Liver (tissue), 9 donors: Measurements from ENCODE around the gene NLRP7. TPM values are rescaled to one million over a fixed set of nuclear protein-coding genes. Genes with fewer than 3 reads are reported as not detected.
"Not testable (repeated sequence)": the region's sequence is repeated elsewhere in the genome, so short reads cannot be mapped to it uniquely, and the experiment has no call there.

ENCODE experiments used
- DNase-seq: peaks from one replicate; pipeline ENCODE4 v3.0.0-alpha.2; 2017; ENCODE audit warnings: low spot score
- H3K27ac ChIP-seq, 2 donors: one replicate each; pipeline ENCODE4 v1.7.0; 2013; ENCODE audit warnings: inconsistent platforms in 2 of 2, low read length in 2 of 2, control low read depth in 1 of 2, low read depth in 1 of 2, mild to moderate bottlenecking in 1 of 2
- H3K27me3 ChIP-seq, 4 donors: one replicate each; pipeline versions ENCODE4 v1.6.1 to v1.7.0; 2013; ENCODE audit warnings: low read length in 3 of 4, inconsistent platforms in 1 of 4, mild to moderate bottlenecking in 1 of 4, moderate library complexity in 1 of 4; ENCODE audit not compliant: control insufficient read depth in 4 of 4, insufficient read depth in 4 of 4
- H3K36me3 ChIP-seq, 4 donors: one replicate each; pipeline versions ENCODE4 v1.6.1 to v1.7.0; 2013; ENCODE audit warnings: low read length in 3 of 4, mild to moderate bottlenecking in 3 of 4, low read depth in 1 of 4, moderate library complexity in 1 of 4; ENCODE audit not compliant: control insufficient read depth in 4 of 4, insufficient read depth in 3 of 4
- H3K4me1 ChIP-seq, 4 donors: one replicate each; pipeline versions ENCODE4 v1.6.1 to v1.7.0; 2013; ENCODE audit warnings: low read length in 3 of 4, mild to moderate bottlenecking in 3 of 4, moderate library complexity in 1 of 4; ENCODE audit not compliant: control insufficient read depth in 4 of 4, insufficient read depth in 4 of 4
- H3K4me3 ChIP-seq, 3 donors: one replicate each; pipeline versions ENCODE4 v1.6.1 to v1.7.0; 2013; ENCODE audit warnings: low read length in 3 of 3, control low read depth in 1 of 3, low read depth in 1 of 3, mild to moderate bottlenecking in 1 of 3
- H3K9ac ChIP-seq, 2 donors: one replicate each; pipeline ENCODE4 v1.7.0; 2013; ENCODE audit warnings: low read length in 2 of 2, mild to moderate bottlenecking in 2 of 2, moderate library complexity in 2 of 2, control low read depth in 1 of 2, low read depth in 1 of 2
- H3K9me3 ChIP-seq, 4 donors: one replicate each; pipeline versions ENCODE4 v1.6.1 to v1.7.0; 2013; ENCODE audit warnings: low read length in 3 of 4; ENCODE audit not compliant: control insufficient read depth in 4 of 4
- ATF3 ChIP-seq: IDR thresholded peaks from 2 replicates; pipeline ENCODE4 v1.6.1; 2016; ENCODE audit warnings: antibody characterized with exemption
- EGR1 ChIP-seq, 2 donors: IDR thresholded peaks; 2 replicates each; pipeline ENCODE4 v1.6.1; 2016 to 2018; ENCODE audit warnings: antibody characterized with exemption in 2 of 2, low read depth in 2 of 2
- FOXA1 ChIP-seq: IDR thresholded peaks from 2 replicates; pipeline ENCODE4 v1.6.1; 2016; ENCODE audit warnings: antibody characterized with exemption
- FOXA2 ChIP-seq: IDR thresholded peaks from 2 replicates; pipeline ENCODE4 v1.6.1; 2016; ENCODE audit warnings: antibody characterized with exemption
- GABPA ChIP-seq, 2 donors: IDR thresholded peaks in 1 of 2; conservative IDR thresholded peaks in 1 of 2; 2 replicates each; pipeline ENCODE4 v1.6.1; 2016; ENCODE audit warnings: antibody characterized with exemption in 2 of 2, mild to moderate bottlenecking in 1 of 2, moderate library complexity in 1 of 2
- HNF4A ChIP-seq, 2 donors: conservative IDR thresholded peaks; 2 replicates each; pipeline ENCODE4 v1.6.1; 2016; ENCODE audit warnings: antibody characterized with exemption in 2 of 2, mild to moderate bottlenecking in 2 of 2
- HNF4G ChIP-seq: IDR thresholded peaks from 2 replicates; pipeline ENCODE4 v1.6.1; 2016; ENCODE audit warnings: antibody characterized with exemption
- JUND ChIP-seq, 2 donors: IDR thresholded peaks; 2 replicates each; pipeline ENCODE4 v1.6.1; 2016; ENCODE audit warnings: antibody characterized with exemption in 2 of 2
- NR2F2 ChIP-seq: IDR thresholded peaks from 2 replicates; pipeline ENCODE4 v1.6.1; 2016; ENCODE audit warnings: antibody characterized with exemption
- RAD21 ChIP-seq, 2 donors: IDR thresholded peaks; 2 replicates each; pipeline ENCODE4 v1.6.1; 2016; ENCODE audit warnings: antibody characterized with exemption in 2 of 2, mild to moderate bottlenecking in 2 of 2
- REST ChIP-seq: IDR thresholded peaks from 2 replicates; pipeline ENCODE4 v1.6.1; 2016; ENCODE audit warnings: antibody characterized with exemption, mild to moderate bottlenecking
- RXRA ChIP-seq, 2 donors: IDR thresholded peaks; 2 replicates each; pipeline ENCODE4 v1.6.1; 2017 to 2018; ENCODE audit warnings: antibody characterized with exemption in 2 of 2, mild to moderate bottlenecking in 1 of 2
- SP1 ChIP-seq: IDR thresholded peaks from 2 replicates; pipeline ENCODE4 v1.6.1; 2018; ENCODE audit warnings: antibody characterized with exemption, mild to moderate bottlenecking
- TAF1 ChIP-seq: conservative IDR thresholded peaks from 2 replicates; pipeline ENCODE4 v1.6.1; 2016; ENCODE audit warnings: antibody characterized with exemption, mild to moderate bottlenecking
- YY1 ChIP-seq: IDR thresholded peaks from 2 replicates; pipeline ENCODE4 v1.6.1; 2016; ENCODE audit warnings: antibody characterized with exemption, mild to moderate bottlenecking
- WGBS: extraction: QIAGEN DNeasy Blood & Tissue Kit; methylation state at CpG from one replicate; pipeline ENCODE4 v1.1.7; 2013; 5-methylcytosine and 5-hydroxymethylcytosine counted together
- polyA plus RNA-seq, 2 donors: library from polyadenylated mRNA; stranded (reverse) in 1 of 2; unstranded in 1 of 2; fragments of 200-250 nt in 1 of 2; fragments of >200 nt in 1 of 2; fragmentation: Nextera tagmentation in 1 of 2; extraction: Ambion mirVana in 1 of 2; gene quantifications; one replicate each; pipeline versions ENCODE4 v1.2.1 to v1.2.3, GENCODE V29; 2013 to 2015
- total RNA-seq, 2 donors: library from RNA; depleted of rRNA; stranded (reverse); fragments of >200 nt; gene quantifications; one replicate each; pipeline ENCODE4 v1.2.3, GENCODE V29; 2014
- TF ChIP-seq, protein P1 (sequence below): IDR thresholded peaks from 2 replicates; pipeline ENCODE4 v1.6.1; 2016; ENCODE audit warnings: antibody characterized with exemption
- TF ChIP-seq, protein P2 (sequence below): IDR thresholded peaks from 2 replicates; pipeline ENCODE4 v1.6.1; 2016; ENCODE audit warnings: antibody characterized with exemption
- TF ChIP-seq, protein P3 (sequence below): fragments of 150-350 bp; IDR thresholded peaks from 2 replicates; pipeline ENCODE4 v1.5.1; 2017; ENCODE audit warnings: improper control_type of control experiment, low read depth, low read length; ENCODE audit not compliant: missing input control
- donor health status: healthy.
- donor health status: healthy.
- donor health status: healthy.
- donor health status: healthy.
- donor health status: healthy.

NLRP7 gene
- total and polyA plus RNA-seq, 4 donors, result not detected

GRCh38 chr19:54967611-54968010 lies 20.3 kb upstream of the NLRP7 start:
- no peak overlapping the region for H3K4me3 ChIP-seq
- H3K9me3 ChIP-seq, result no peaks in the 10 kb centered on the region
- H3K27ac ChIP-seq, result no peak overlapping the region
- DNase-seq, result no peak
- H3K36me3 ChIP-seq, result no peaks in the 10 kb centered on the region
- H3K9ac ChIP-seq, result no peak overlapping the region
- no peaks in the 10 kb centered on the region for H3K27me3 ChIP-seq
- TF ChIP-seq, protein P1, sequence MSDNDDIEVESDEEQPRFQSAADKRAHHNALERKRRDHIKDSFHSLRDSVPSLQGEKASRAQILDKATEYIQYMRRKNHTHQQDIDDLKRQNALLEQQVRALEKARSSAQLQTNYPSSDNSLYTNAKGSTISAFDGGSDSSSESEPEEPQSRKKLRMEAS, result no peak
- TF ChIP-seq YY1 (no peak), SP1 (no peak), FOXA2 (no peak), RXRA (IDR thresholded peaks at IDR 0.05) (no peak), REST (no peak), GABPA (IDR thresholded peaks at IDR 0.05 in 1 of 2, conservative IDR thresholded peaks at IDR 0.05 in 1 of 2) (no peak), HNF4G (no peak), ATF3 (no peak), TAF1 (no peak), RAD21 (IDR thresholded peaks at IDR 0.05) (no peak), NR2F2 (no peak), EGR1 (IDR thresholded peaks at IDR 0.05; ENCODE audit: low read depth in 2 of 2) (no peak), JUND (IDR thresholded peaks at IDR 0.05) (no peak), HNF4A (conservative IDR thresholded peaks at IDR 0.05) (no peak), FOXA1 (no peak)
- TF ChIP-seq, protein P2, sequence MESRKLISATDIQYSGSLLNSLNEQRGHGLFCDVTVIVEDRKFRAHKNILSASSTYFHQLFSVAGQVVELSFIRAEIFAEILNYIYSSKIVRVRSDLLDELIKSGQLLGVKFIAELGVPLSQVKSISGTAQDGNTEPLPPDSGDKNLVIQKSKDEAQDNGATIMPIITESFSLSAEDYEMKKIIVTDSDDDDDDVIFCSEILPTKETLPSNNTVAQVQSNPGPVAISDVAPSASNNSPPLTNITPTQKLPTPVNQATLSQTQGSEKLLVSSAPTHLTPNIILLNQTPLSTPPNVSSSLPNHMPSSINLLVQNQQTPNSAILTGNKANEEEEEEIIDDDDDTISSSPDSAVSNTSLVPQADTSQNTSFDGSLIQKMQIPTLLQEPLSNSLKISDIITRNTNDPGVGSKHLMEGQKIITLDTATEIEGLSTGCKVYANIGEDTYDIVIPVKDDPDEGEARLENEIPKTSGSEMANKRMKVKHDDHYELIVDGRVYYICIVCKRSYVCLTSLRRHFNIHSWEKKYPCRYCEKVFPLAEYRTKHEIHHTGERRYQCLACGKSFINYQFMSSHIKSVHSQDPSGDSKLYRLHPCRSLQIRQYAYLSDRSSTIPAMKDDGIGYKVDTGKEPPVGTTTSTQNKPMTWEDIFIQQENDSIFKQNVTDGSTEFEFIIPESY, result no peak
- TF ChIP-seq, protein P3, sequence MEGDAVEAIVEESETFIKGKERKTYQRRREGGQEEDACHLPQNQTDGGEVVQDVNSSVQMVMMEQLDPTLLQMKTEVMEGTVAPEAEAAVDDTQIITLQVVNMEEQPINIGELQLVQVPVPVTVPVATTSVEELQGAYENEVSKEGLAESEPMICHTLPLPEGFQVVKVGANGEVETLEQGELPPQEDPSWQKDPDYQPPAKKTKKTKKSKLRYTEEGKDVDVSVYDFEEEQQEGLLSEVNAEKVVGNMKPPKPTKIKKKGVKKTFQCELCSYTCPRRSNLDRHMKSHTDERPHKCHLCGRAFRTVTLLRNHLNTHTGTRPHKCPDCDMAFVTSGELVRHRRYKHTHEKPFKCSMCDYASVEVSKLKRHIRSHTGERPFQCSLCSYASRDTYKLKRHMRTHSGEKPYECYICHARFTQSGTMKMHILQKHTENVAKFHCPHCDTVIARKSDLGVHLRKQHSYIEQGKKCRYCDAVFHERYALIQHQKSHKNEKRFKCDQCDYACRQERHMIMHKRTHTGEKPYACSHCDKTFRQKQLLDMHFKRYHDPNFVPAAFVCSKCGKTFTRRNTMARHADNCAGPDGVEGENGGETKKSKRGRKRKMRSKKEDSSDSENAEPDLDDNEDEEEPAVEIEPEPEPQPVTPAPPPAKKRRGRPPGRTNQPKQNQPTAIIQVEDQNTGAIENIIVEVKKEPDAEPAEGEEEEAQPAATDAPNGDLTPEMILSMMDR, result no peak
- WGBS, result 85% methylated on average over 3 of the region's 3 CpGs
- H3K4me1 ChIP-seq, result no peaks in the 10 kb centered on the region

- WGBS, result no CpG with 5 or more reads among the region's 15 CpGs
- not testable (repeated sequence) for H3K9me3 ChIP-seq, H3K4me3 ChIP-seq, H3K4me1 ChIP-seq, H3K27ac ChIP-seq, DNase-seq, H3K36me3 ChIP-seq, H3K27me3 ChIP-seq, H3K9ac ChIP-seq
Observed at GRCh38 chr19:54965055-54965454, 17.7 kb upstream of the NLRP7 start.
